K562 (cell line): ENCODE results near the gene RGL2. TPM values are rescaled to one million over a fixed set of nuclear protein-coding genes. Genes with fewer than 3 reads are reported as not detected.

ENCODE experiments used
- ATF7 ChIP-seq: fragments of 450-650 bp; IDR thresholded peaks from 2 replicates; pipeline ENCODE4 v1.7.1; 2014; ENCODE audit warnings: mild to moderate bottlenecking, moderate library complexity
- CBFA2T3 ChIP-seq: fragments of 450-650 bp; IDR thresholded peaks from 2 replicates; pipeline ENCODE4 v1.6.1; 2017
- EHMT2 ChIP-seq: fragments of 450-650 bp; IDR thresholded peaks from 2 replicates; pipeline ENCODE4 v1.6.1; 2018; ENCODE audit warnings: antibody characterized with exemption
- MEF2D ChIP-seq: conservative IDR thresholded peaks from 2 replicates; pipeline ENCODE4 v1.6.1; 2016; ENCODE audit warnings: low read depth, missing genetic modification characterization, missing compliant biosample characterization
- NCOR1 ChIP-seq: fragments of 450-650 bp; IDR thresholded peaks from 2 replicates; pipeline ENCODE4 v1.6.1; 2016; ENCODE audit warnings: mild to moderate bottlenecking, moderate library complexity
- NFE2L1 ChIP-seq: fragments of 450-650 bp; IDR thresholded peaks from 2 replicates; pipeline ENCODE4 v1.6.1; 2016; ENCODE audit warnings: missing genetic modification characterization, low read depth, mild to moderate bottlenecking, missing compliant biosample characterization, moderate library complexity, borderline replicate concordance
- PHTF2 ChIP-seq: fragments of 250-450 bp; sonication (Bioruptor Pico); IDR thresholded peaks from 2 replicates; pipeline ENCODE4 v1.5.0; 2021; ENCODE audit warnings: mild to moderate bottlenecking
- SMAD4 ChIP-seq: fragments of 250-450 bp; sonication (Bioruptor Pico); conservative IDR thresholded peaks from 2 replicates; pipeline ENCODE4 v1.8.0; 2021; ENCODE audit warnings: inconsistent platforms, mild to moderate bottlenecking, moderate library complexity
- TAF1 ChIP-seq: IDR thresholded peaks from 2 replicates; pipeline ENCODE4 v1.6.1; 2011; ENCODE audit warnings: mild to moderate bottlenecking, low read length, moderate library complexity; ENCODE audit not compliant: insufficient read depth, control insufficient read depth, severe bottlenecking; ENCODE audit errors: extremely low read depth
- ZNF174 ChIP-seq: fragments of 250-450 bp; sonication (Bioruptor Pico); IDR thresholded peaks from 2 replicates; pipeline ENCODE4 v1.4.0; 2020; ENCODE audit warnings: mild to moderate bottlenecking
- ZNF324 ChIP-seq: fragments of 250-450 bp; sonication (Bioruptor Pico); IDR thresholded peaks from 2 replicates; pipeline ENCODE4 v1.4.0; 2020; ENCODE audit warnings: mild to moderate bottlenecking
- ZNF589 ChIP-seq: fragments of 200-800 bp; sonication (Bioruptor generic); IDR thresholded peaks from 2 replicates; pipeline ENCODE4 v1.6.1; 2016; ENCODE audit warnings: low read depth, missing genetic modification characterization, missing compliant biosample characterization
- ZNF778 ChIP-seq: fragments of 450-650 bp; formaldehyde crosslinking; IDR thresholded peaks from 2 replicates; pipeline ENCODE4 v1.4.0; 2020; ENCODE audit warnings: mild to moderate bottlenecking, moderate library complexity
- polyA plus RNA-seq, 8 experiments: library from polyadenylated mRNA; depleted of rRNA in 4 of 8; stranded (reverse) in 5 of 8; unstranded in 3 of 8; fragments of >200 nt; fragmentation: Nextera tagmentation in 2 of 8; fragmentation: Illumina TruSeq in 1 of 8; extraction: Ambion mirVana in 2 of 8; extraction: Trizol in 1 of 8; gene quantifications; 2 replicates each; pipeline versions ENCODE4 v1.2.1 to v1.2.3, GENCODE V29; 2011 to 2014; ENCODE audit warnings: inconsistent platforms in 1 of 8, missing spikeins in 1 of 8
- total RNA-seq, 7 experiments: library from RNA; depleted of rRNA in 6 of 7; stranded (reverse); fragments of >200 nt in 6 of 7; fragmentation: Illumina TruSeq in 2 of 7; extraction: Trizol in 2 of 7; gene quantifications; 2 replicates each; pipeline versions ENCODE4 v1.2.1 to v1.2.3, GENCODE V29; 2011 to 2021; ENCODE audit warnings: low replicate concordance in 1 of 7
- TF ChIP-seq, protein P1 (sequence below), 2 experiments: IDR thresholded peaks; 2 replicates each; pipeline ENCODE4 v1.6.1; 2011; ENCODE audit warnings: borderline replicate concordance in 1 of 2, control low read depth in 1 of 2, low read depth in 1 of 2, low read length in 1 of 2, mild to moderate bottlenecking in 1 of 2, mixed read lengths in 1 of 2, moderate library complexity in 1 of 2; ENCODE audit not compliant: insufficient read depth in 1 of 2, insufficient read length in 1 of 2, poor library complexity in 1 of 2, severe bottlenecking in 1 of 2; ENCODE audit errors: extremely low read depth in 1 of 2
- TF ChIP-seq, protein P2 (sequence below): fragments of 450-650 bp; IDR thresholded peaks from 2 replicates; pipeline ENCODE4 v1.6.1; 2016; ENCODE audit warnings: antibody characterized with exemption
- TF ChIP-seq, protein P3 (sequence below), 2 experiments: fragments of 450-650 bp; IDR thresholded peaks; 2 replicates each; pipeline ENCODE4 v1.6.1; 2016; ENCODE audit warnings: mild to moderate bottlenecking in 2 of 2, borderline replicate concordance in 1 of 2, low read depth in 1 of 2, moderate library complexity in 1 of 2

Gene RGL2
- total and polyA plus RNA-seq, 9 of the 15 experiments (the other 6 are each of a cell fraction or from before 2014, with no cell fraction given): 1.8 to 57.1 (median 19.5) TPM

DNA sequence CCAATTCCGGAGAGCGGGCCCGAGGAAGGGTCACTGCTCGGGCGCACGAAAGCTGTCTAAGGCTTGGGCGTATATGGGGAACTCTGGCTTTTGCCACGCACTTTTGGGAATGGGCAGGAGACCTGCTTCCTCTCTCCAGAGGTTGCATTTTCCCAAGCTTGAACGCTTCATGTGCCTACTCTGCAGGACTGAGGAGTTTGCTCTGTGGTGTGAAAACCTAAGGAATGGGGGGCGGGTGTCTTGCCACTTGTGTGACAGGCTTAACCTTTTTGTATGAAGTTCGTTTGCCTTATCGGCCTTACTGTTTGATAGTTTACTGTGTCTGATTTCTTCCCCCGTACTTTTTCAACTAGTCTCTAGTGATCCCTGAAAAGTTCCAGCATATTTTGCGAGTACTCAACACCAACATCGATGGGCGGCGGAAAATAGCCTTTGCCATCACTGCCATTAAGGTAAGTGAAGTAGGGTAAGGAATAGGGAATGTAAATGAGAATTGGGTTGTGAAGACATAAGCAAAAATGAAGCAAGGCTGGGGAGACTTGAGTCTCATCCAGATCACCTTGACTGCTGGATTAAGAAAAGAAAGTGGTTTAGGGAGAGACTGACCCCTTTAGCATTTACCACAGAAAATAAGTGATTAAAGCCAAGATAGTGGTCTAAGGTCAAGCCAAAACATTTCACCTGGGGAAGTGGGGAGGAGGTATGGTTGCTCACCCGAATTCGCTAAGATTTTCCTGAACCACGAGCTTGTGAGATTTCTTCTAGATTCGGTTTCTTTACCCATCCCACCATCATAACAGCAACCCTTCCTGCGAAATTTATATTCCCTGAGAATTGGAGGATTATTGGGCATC lies 26.2 kb downstream of the RGL2 start (continued):
- TF ChIP-seq ZNF589 (CRISPR knock-in tag) (no peak), ZNF324 (no peak), MEF2D (tag) (no peak), CBFA2T3 (no peak), TAF1 (no peak), SMAD4 (CRISPR knock-in tag) (no peak), NFE2L1 (tag) (no peak), EHMT2 (no peak), ZNF778 (CRISPR knock-in tag) (no peak), ATF7 (no peak), NCOR1 (no peak), PHTF2 (CRISPR knock-in tag) (no peak), ZNF174 (CRISPR knock-in tag) (no peak)
- TF ChIP-seq, protein P1, sequence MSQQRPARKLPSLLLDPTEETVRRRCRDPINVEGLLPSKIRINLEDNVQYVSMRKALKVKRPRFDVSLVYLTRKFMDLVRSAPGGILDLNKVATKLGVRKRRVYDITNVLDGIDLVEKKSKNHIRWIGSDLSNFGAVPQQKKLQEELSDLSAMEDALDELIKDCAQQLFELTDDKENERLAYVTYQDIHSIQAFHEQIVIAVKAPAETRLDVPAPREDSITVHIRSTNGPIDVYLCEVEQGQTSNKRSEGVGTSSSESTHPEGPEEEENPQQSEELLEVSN (IDR thresholded peaks at IDR 0.05; ENCODE audit: borderline replicate concordance in 1 of 2, extremely low read depth in 1 of 2, insufficient read depth in 1 of 2, insufficient read length in 1 of 2, low read depth in 1 of 2, low read length in 1 of 2, poor library complexity in 1 of 2, severe bottlenecking in 1 of 2): no peak
- TF ChIP-seq, protein P2, sequence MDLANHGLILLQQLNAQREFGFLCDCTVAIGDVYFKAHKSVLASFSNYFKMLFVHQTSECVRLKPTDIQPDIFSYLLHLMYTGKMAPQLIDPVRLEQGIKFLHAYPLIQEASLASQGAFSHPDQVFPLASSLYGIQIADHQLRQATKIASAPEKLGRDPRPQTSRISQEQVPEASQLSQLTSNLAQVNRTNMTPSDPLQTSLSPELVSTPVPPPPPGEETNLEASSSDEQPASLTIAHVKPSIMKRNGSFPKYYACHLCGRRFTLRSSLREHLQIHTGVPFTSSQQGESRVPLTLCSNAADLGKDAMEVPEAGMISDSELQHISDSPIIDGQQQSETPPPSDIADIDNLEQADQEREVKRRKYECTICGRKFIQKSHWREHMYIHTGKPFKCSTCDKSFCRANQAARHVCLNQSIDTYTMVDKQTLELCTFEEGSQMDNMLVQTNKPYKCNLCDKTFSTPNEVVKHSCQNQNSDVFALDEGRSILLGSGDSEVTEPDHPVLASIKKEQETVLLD: no peak
- TF ChIP-seq, protein P3, sequence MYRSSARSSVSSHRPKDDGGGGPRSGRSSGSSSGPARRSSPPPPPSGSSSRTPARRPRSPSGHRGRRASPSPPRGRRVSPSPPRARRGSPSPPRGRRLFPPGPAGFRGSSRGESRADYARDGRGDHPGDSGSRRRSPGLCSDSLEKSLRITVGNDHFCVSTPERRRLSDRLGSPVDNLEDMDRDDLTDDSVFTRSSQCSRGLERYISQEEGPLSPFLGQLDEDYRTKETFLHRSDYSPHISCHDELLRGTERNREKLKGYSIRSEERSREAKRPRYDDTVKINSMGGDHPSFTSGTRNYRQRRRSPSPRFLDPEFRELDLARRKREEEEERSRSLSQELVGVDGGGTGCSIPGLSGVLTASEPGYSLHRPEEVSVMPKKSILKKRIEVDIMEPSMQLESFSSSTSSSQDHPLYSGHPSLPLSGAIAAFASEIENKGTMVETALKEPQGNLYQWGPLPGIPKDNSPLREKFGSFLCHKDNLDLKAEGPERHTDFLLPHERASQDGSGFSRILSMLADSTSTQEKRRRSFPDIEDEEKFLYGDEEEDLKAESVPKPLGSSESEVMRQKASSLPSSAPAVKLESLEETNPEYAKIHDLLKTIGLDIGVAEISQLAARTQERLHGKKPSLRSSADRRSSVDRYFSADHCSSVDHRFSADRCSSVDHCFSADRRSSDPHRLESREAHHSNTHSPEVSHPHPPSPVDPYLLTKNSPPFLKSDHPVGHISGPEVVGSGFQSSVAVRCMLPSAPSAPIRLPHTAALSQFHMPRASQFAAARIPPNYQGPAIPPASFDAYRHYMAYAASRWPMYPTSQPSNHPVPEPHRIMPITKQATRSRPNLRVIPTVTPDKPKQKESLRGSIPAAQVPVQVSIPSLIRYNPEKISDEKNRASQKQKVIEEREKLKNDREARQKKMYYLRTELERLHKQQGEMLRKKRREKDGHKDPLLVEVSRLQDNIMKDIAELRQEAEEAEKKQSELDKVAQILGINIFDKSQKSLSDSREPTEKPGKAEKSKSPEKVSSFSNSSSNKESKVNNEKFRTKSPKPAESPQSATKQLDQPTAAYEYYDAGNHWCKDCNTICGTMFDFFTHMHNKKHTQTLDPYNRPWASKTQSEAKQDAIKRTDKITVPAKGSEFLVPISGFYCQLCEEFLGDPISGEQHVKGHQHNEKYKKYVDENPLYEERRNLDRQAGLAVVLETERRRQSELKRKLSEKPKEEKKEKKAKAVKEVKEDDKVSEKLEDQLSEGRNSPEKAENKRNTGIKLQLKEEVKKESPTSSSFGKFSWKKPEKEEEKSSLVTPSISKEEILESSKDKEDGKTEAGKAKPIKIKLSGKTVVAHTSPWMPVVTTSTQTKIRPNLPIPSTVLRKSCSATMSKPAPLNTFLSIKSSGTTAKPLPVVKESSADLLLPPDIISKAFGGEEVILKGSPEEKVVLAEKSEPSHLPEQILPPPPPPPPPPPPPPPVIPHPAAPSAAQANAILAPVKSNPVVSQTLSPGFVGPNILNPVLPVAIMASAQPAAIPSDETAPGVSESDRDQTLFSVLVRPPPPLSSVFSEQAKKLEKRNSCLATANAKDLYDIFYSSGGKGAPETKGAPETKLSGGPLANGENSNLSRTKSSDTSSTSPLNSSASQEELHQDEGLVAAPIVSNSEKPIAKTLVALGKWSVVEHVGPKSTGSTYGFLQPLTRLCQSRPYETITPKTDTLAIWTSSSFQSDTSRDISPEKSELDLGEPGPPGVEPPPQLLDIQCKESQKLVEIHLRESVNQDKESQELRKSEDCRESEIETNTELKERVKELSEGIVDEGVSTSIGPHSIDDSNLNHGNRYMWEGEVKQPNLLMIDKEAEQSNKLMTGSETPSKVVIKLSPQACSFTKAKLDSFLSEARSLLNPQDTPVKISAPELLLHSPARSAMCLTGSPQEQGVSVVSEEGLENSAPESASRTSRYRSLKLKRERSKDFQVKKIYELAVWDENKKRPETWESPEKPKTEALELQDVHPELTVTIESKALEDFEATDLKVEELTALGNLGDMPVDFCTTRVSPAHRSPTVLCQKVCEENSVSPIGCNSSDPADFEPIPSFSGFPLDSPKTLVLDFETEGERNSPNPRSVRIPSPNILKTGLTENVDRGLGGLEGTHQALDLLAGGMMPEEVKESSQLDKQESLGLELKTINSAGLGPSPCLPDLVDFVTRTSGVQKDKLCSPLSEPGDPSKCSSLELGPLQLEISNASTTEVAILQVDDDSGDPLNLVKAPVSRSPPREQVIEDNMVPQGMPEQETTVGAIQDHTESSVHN (IDR thresholded peaks at IDR 0.05; ENCODE audit: borderline replicate concordance in 1 of 2, low read depth in 1 of 2): 0 out of 4 replicates have a peak, but pooled peaks of 1 of the 2 experiments have one; percentile 55
